ENCODE results near the gene MYL3. TPM values are rescaled to one million over a fixed set of nuclear protein-coding genes. Genes with fewer than 3 reads are reported as not detected.
A peak's percentile ranks its signal among the peaks of the same experiment; 100 is the strongest.
"Not testable (repeated sequence)": the region's sequence is repeated elsewhere in the genome, so short reads cannot be mapped to it uniquely, and the experiment has no call there.

Gene MYL3
- total RNA-seq, 1 experiment from 2014 or later: 0.57 TPM

DNA sequence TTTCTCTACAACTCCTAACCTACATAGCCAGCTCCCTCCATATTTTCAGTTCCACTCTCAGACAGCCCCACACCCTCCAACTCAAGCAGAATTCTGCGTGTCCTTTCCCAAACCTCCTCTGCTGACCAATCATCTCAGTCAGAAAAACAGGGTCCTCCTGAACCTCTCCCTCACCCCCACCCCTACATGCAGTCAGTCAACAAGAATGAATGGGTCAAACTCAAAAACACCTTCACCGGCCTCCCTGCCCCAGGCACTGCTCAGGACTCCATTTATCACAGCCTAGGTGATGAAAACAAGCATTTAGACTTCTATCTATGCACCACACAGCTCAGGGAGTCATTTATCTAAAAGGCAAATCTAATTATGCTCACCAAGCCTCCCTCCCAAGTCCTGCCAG lies 32.4 kb downstream of the MYL3 start:
- no peak for DNase-seq (ENCODE audit: low spot score)

DNA sequence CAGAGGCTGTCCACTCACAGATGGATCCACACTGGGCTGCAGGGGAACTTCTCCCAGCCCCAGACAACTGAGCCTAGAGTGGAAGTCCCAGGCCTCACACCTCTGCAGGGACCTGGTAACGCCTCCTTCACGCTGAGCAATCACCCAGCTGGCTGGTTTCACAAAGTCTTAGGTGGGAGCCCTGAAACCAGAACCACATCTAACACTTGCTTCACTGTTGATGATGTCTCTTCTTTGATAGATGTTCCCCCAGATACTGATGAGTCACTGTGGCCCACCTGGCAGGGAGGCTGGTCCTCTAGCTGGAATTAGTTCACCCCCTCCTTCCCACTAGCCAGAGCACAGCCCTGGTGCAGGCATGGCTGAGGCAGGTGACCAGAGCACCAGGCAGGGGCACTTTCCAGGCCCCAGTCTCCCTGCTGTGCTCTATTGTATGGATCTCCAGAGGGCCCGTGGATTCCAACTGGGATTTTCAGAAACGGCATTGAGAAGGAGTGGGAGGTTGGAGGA lies 33.5 kb downstream of the MYL3 start:
- peak; percentile 8 for DNase-seq (ENCODE audit: low spot score)

DNA sequence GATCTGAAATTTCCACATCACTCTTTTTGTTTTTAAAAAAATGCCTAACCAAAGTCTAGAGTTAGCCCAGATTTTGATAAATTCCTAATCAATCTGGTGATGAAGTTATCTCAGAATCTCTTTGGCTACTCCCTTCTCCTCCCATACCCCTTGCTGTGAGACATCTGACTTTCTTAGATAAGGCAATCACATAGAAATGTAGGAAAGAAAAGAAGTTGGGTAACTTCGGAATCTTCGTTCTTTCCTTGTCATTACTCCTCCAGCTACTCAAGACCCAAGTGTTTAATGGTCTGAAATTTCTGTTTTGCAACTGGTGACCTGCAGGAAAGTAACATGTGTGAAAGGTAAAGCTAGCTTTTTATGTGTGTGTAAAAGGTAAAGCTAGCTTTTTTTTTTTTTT lies 37.8 kb downstream of the MYL3 start:
- DNase-seq (ENCODE audit: low spot score): no peak

DNA sequence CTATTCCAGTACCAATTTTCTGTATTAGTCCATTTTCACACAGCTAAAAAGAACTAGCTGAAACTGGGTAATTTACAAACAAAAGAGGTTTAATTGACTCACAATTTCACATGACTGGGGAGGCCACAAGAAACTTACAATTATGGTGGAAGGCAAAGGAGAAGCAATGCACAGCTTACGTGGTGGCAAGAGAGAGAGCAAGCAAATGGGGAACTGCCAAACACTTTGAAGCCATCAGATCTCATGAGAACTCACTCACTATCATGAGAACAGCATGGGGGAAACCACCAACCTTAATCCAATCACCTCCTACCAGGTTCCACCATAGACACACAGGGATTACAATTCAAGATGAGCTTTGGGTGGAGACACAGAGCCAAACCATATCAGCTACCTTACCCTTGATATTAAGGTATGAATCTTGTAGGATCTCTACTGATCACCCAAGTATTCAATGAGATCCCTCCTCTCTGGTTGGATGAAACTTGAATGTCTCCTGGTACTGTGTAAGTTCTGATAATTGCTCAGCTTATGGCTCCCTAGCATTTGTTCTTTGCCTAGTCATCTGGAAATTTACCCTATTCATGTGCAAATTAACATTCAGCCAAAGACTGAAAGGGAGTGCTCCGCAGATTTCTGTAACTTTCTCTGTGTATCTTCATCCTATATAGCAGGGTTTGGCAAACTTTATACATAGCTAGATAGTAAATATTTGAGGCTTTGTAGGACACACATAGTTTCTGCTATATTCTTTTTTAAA lies 38.9 kb downstream of the MYL3 start:
- DNase-seq (ENCODE audit: low spot score): no peak

DNA sequence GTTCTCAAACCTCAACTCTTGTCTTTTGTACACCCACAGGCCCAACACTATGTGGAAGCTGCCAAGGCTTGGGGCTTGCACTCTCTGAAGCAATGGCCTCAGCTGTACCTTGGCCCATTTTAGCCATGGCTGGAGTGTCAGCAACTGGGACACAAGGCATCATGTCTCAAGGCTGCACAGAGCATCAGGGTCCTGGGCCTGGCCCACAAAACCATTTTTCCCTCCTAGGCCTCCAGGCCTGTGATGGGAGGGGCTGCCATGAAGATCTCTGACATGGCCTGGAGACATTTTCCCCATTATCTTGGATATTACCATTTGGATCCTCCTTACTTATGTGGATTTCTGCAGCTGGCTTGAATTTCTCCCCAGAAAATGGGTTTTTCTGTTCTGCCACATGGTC lies 39.9 kb downstream of the MYL3 start:
- DNase-seq (ENCODE audit: low spot score): not testable (repeated sequence)

DNA sequence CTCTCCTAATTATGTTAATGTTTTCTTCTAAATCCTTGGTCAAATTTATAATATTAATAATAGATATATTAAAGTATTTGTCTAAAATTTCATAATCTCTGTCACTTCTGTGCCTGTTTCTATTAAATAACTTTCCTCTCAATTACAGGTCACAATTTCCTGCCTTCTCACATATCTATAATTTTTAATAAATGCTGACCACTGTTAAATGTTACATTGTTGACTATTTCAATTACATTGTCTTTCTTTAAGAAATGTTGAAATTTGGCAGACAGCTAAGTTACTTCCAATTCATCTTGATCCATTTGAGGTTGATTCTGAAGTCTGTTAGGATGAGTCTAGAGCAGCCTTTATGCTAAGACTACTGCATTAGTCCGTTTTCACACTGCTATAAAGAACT lies 41.7 kb downstream of the MYL3 start:
- DNase-seq (ENCODE audit: low spot score): no peak

DNA sequence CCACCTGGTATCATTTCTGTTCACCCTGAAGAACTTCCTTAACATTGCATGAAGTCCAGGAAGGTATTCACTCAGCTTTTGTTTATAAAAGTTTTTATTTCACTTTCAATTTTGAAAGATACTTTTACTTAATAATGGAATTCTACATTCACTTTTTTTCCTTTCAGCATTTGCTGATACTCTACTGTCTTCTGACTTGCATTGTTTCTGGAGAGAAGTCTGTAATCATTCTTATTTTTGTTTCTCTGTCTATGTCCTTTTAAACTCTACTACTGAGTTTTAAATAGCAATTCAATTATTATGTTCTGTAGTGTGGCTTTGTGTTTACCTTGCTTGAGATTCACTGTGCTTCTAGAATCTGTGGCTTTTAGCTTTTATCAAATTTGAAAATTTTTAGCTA lies 42.4 kb downstream of the MYL3 start:
- DNase-seq (ENCODE audit: low spot score): no peak

DNA sequence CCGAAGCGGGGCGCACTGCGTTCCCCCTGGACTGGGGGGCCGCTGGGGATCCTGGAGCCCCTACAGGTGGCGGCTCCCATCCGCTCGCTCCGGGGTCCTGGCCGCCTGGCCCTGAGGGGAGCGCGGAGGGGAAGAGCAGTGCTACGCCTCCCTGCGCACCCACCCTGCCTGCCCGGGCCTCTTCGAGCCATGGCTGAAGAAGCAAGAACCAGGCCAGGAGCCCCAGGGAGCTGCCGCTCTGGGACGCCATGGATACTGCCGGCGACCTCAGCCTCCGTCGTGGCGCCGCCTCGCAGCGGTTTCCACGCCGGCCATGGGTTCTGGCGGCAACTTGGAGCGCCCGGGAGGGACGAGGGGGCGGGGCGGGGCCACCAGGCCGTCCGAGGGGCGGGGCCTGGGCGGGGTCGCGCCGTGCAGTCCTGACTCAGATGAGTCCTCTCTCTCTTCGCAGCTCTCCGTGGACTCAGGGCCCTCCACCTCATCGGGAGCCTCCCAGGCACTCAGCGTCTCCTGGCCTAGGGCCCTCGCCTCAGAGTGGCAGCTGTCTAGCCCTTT lies 50.9 kb downstream of the MYL3 start:
- no peak for DNase-seq (ENCODE audit: low spot score)

DNA sequence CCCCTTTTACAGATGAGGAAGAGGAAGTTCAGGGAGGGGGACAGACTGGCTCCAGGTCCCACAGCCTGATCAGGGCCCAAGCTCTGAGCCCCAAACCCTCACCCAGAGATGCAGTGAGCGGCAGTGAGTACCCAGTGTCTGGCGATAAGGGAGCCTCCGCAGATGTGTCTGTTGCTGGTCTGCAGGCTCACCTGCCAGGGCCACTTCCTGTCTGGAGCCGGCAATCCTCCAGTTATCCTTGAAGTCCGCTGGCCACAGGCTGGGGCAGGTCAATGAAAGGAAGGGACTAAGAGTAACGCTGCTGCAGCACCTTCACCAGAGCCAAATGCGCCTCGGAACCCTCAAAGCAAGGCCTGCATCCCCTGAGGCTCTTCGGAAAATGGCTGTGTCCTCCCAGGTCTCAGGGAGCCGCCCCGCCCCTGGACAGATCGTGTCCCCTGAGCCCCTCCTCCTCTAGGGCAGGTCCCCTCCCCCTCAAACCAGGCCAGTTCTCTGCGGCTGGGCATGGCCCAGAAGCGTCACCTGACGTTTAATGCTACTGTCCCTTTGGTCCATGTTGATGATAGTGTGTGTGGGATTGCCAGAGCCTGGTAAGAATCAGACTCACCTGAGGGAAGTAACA lies 51.5 kb downstream of the MYL3 start:
- no peak for DNase-seq (ENCODE audit: low spot score)

DNA sequence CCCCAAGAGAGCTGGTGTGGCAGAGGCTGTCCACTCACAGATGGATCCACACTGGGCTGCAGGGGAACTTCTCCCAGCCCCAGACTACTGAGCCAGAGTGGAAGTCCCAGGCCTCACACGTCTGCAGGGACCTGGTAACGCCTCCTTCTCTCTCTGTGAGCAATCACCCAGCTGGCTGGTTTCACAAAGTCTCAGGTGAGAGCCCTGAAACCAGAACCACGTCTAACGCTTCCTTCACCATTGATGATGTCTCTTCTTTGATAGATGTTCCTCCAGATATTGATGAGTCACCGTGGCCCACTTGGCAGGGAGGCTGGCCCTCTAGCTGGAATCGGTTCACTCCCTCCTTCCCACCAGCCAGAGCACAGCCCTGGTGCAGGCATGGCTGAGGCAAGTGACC lies 54.5 kb downstream of the MYL3 start:
- not testable (repeated sequence) for DNase-seq (ENCODE audit: low spot score)

Other genes with a start within 250 kb of the MYL3 start
- gene ALS2CL, start 169.8 kb downstream of the MYL3 start, total RNA-seq (2014; rRNA removed; shearing (Covaris generic)): 5.4 and 5.6 TPM in 2 replicates
- gene TMIE, start 162.1 kb downstream of the MYL3 start, total RNA-seq (2014; rRNA removed; shearing (Covaris generic)): 0.12 TPM in 1 of 2 replicates, not detected in the other
- not detected in 2 replicates for gene PRSS50, start 145.6 kb downstream of the MYL3 start, total RNA-seq (2014; rRNA removed; shearing (Covaris generic))
- gene PTH1R, start 14.3 kb upstream of the MYL3 start, total RNA-seq (2014; rRNA removed; shearing (Covaris generic)): 2.8 and 4.9 TPM in 2 replicates
- gene CCDC12, start 113.3 kb upstream of the MYL3 start, total RNA-seq (2014; rRNA removed; shearing (Covaris generic)): 21.1 and 32.5 TPM in 2 replicates
- gene NBEAL2, start 116.2 kb upstream of the MYL3 start, total RNA-seq (2014; rRNA removed; shearing (Covaris generic)): 10.9 and 13.9 TPM in 2 replicates